Left ventricle myocardium inferior (tissue), 1 donor: Measurements from ENCODE around the gene ACOD1. TPM values are rescaled to one million over a fixed set of nuclear protein-coding genes. Genes with fewer than 3 reads are reported as not detected.

ENCODE experiments used
- DNase-seq: peaks from one replicate; pipeline ENCODE4 v3.0.0-alpha.2; 2020
- H3K27ac ChIP-seq: fragments of 200-600 bp; replicated peaks from 2 replicates; pipeline ENCODE4 v1.8.0; 2021
- H3K27me3 ChIP-seq: fragments of 200-600 bp; 2 replicates; pipeline ENCODE4 v1.8.0; 2021; ENCODE audit warnings: low read depth
- H3K36me3 ChIP-seq: fragments of 200-600 bp; 2 replicates; pipeline ENCODE4 v1.8.0; 2021
- H3K4me1 ChIP-seq: fragments of 200-600 bp; 2 replicates; pipeline ENCODE4 v1.8.0; 2021
- H3K4me3 ChIP-seq: fragments of 200-600 bp; 2 replicates; pipeline ENCODE4 v1.8.0; 2021; ENCODE audit warnings: mild to moderate bottlenecking, moderate library complexity
- H3K9me3 ChIP-seq: fragments of 200-600 bp; replicated peaks from 2 replicates; pipeline ENCODE4 v1.8.0; 2021
- CTCF ChIP-seq: fragments of 200-600 bp; IDR thresholded peaks from 2 replicates; pipeline ENCODE4 v1.8.0; 2021; ENCODE audit warnings: antibody characterized with exemption, mild to moderate bottlenecking, borderline replicate concordance
- intact Hi-C: fragments of 100-400 bp; cut with micrococcal nuclease; formaldehyde crosslinking; loops from one replicate; pipeline ENCODE4 v1.11.0; 2022
- total RNA-seq: library from RNA; stranded (reverse); fragmentation: NEBNext Ultra II Directional; extraction: Animal tissue kit (Norgen Biotek cat#: 25700); gene quantifications from one replicate; pipeline ENCODE4 v1.2.1, GENCODE V29; 2021
- donor health status: DM: no; HTN: yes; CAD: no; lungs with severe emphysema.

ACOD1 gene
- total RNA-seq, 1 donor from 2014 or later, result not detected

GRCh38 chr13:76976490-76976889 lies 28.2 kb downstream of the ACOD1 start:
- Histone ChIP-seq H3K36me3 (no peaks in the 10 kb centered on the region), H3K4me1 (peaks cover 8% of the 10 kb centered on the region), H3K4me3 (no peak overlapping the region), H3K27ac (no peak overlapping the region), H3K9me3 (no peaks in the 10 kb centered on the region), H3K27me3 (peaks cover 53% of the 10 kb centered on the region)
- TF ChIP-seq CTCF, result no peak
- DNase-seq, result no peak
- intact Hi-C loops, result no loop called here

GRCh38 chr13:76976929-76977328 lies 28.6 kb downstream of the ACOD1 start:
- H3K4me3 ChIP-seq, result no peak overlapping the region
- no peak for DNase-seq

GRCh38 chr13:76980075-76980718 lies 31.9 kb downstream of the ACOD1 start:
- H3K36me3 ChIP-seq, result no peaks in the 10 kb centered on the region
- H3K27me3 ChIP-seq, result peaks cover 49% of the 10 kb centered on the region
- intact Hi-C loops, result no loop called here
- peak overlapping the region; percentile 54 for H3K4me3 ChIP-seq
- peak; percentile 99 for TF ChIP-seq CTCF
- H3K4me1 ChIP-seq, result peaks cover 8% of the 10 kb centered on the region
- peak; percentile 78 for DNase-seq
- no peaks in the 10 kb centered on the region for H3K9me3 ChIP-seq
- H3K27ac ChIP-seq, result no peak overlapping the region

More at GRCh38 chr13:76976929-76977328, 28.6 kb downstream of the ACOD1 start:
- H3K27ac ChIP-seq, result no peak overlapping the region
- peaks cover 53% of the 10 kb centered on the region for H3K27me3 ChIP-seq
- no peaks in the 10 kb centered on the region for H3K9me3 ChIP-seq
- no peak for TF ChIP-seq CTCF
- intact Hi-C loops, result no loop called here
- H3K36me3 ChIP-seq, result no peaks in the 10 kb centered on the region
- H3K4me1 ChIP-seq, result peaks cover 8% of the 10 kb centered on the region

GRCh38 chr13:76982061-76982460 lies 33.8 kb downstream of the ACOD1 start:
- no peak for TF ChIP-seq CTCF
- Histone ChIP-seq H3K36me3 (no peaks in the 10 kb centered on the region), H3K4me1 (peaks cover 8% of the 10 kb centered on the region), H3K27ac (no peak overlapping the region), H3K4me3 (no peak overlapping the region), H3K9me3 (no peaks in the 10 kb centered on the region), H3K27me3 (peaks cover 35% of the 10 kb centered on the region)
- intact Hi-C loops, result no loop called here
- no peak for DNase-seq

GRCh38 chr13:76983676-76984075 lies 35.4 kb downstream of the ACOD1 start:
- TF ChIP-seq CTCF, result no peak
- DNase-seq, result no peak
- Histone ChIP-seq H3K9me3 (no peaks in the 10 kb centered on the region), H3K27ac (no peak overlapping the region), H3K4me1 (peaks cover 8% of the 10 kb centered on the region), H3K36me3 (no peaks in the 10 kb centered on the region), H3K4me3 (no peak overlapping the region), H3K27me3 (peaks cover 30% of the 10 kb centered on the region)
- intact Hi-C loops, result no loop called here

GRCh38 chr13:76991432-76991795 lies 43.1 kb downstream of the ACOD1 start:
- Histone ChIP-seq H3K9me3 (no peaks in the 10 kb centered on the region), H3K36me3 (peaks cover 10% of the 10 kb centered on the region), H3K4me1 (peaks cover 32% of the 10 kb centered on the region), H3K27ac (peak overlapping the region; percentile 93), H3K27me3 (no peaks in the 10 kb centered on the region), H3K4me3 (peak overlapping the region; percentile 77)
- no peak for DNase-seq
- intact Hi-C loops, result no loop called here
- no peak for TF ChIP-seq CTCF
